Spleen (tissue), 11 donors: ENCODE measurements around the gene SYNGR1. TPM values are rescaled to one million over a fixed set of nuclear protein-coding genes. Genes with fewer than 3 reads are reported as not detected.
"Not testable (repeated sequence)": the region's sequence is repeated elsewhere in the genome, so short reads cannot be mapped to it uniquely, and the experiment has no call there.

ENCODE experiments used
- DNase-seq: peaks from one replicate; pipeline ENCODE4 v3.0.0-alpha.2; 2020
- H3K27ac ChIP-seq, 8 donors: fragments of 200-600 bp; sonication (generic) in 7 of 8; 1 replicate in 4 of 8; 2 replicates in 4 of 8; pipeline versions ENCODE4 v1.5.0 to v1.8.0; 2016 to 2021; ENCODE audit warnings: inconsistent platforms in 4 of 8, mild to moderate bottlenecking in 4 of 8, moderate library complexity in 1 of 8
- H3K27me3 ChIP-seq, 7 donors: fragments of 200-600 bp; sonication (generic) in 6 of 7; replicated peaks in 1 of 7; 1 replicate in 4 of 7; 2 replicates in 3 of 7; pipeline versions ENCODE4 v1.5.0 to v1.8.0; 2016 to 2021; ENCODE audit warnings: inconsistent platforms in 3 of 7, mild to moderate bottlenecking in 1 of 7
- H3K36me3 ChIP-seq, 6 donors: fragments of 200-600 bp; sonication (generic) in 5 of 6; 1 replicate in 4 of 6; 2 replicates in 2 of 6; pipeline versions ENCODE4 v1.5.0 to v1.8.0; 2016 to 2021; ENCODE audit warnings: inconsistent platforms in 2 of 6
- H3K4me1 ChIP-seq, 6 donors: fragments of 200-600 bp; sonication (generic) in 5 of 6; 1 replicate in 3 of 6; 2 replicates in 3 of 6; pipeline versions ENCODE4 v1.5.0 to v1.8.0; 2016 to 2021; ENCODE audit warnings: inconsistent platforms in 3 of 6
- H3K4me3 ChIP-seq, 8 donors: fragments of 200-600 bp; sonication (generic) in 7 of 8; 1 replicate in 4 of 8; 2 replicates in 4 of 8; pipeline versions ENCODE4 v1.5.0 to v1.8.0; 2016 to 2021; ENCODE audit warnings: inconsistent platforms in 4 of 8, mild to moderate bottlenecking in 4 of 8, moderate library complexity in 2 of 8
- H3K9me3 ChIP-seq, 8 donors: fragments of 200-600 bp; sonication (generic) in 7 of 8; 1 replicate in 4 of 8; 2 replicates in 4 of 8; pipeline versions ENCODE4 v1.5.0 to v1.8.0; 2016 to 2021; ENCODE audit warnings: inconsistent platforms in 4 of 8
- CTCF ChIP-seq, 11 experiments: fragments of 200-600 bp in 7 of 11; fragments of 450-650 bp in 4 of 11; sonication (generic) in 4 of 11; IDR thresholded peaks in 8 of 11; conservative IDR thresholded peaks in 3 of 11; 1 replicate in 7 of 11; 2 replicates in 4 of 11; pipeline versions ENCODE4 v1.4.0 to v1.8.0; 2016 to 2021; ENCODE audit warnings: antibody characterized with exemption in 11 of 11, inconsistent platforms in 4 of 11, mild to moderate bottlenecking in 1 of 11
- POLR2A ChIP-seq, 3 donors: fragments of 450-650 bp; IDR thresholded peaks; one replicate each; pipeline ENCODE4 v1.5.1; 2017; ENCODE audit warnings: antibody characterized with exemption in 3 of 3, mild to moderate bottlenecking in 1 of 3
- POLR2AphosphoS5 ChIP-seq, 3 donors: sonication (generic); formaldehyde crosslinking; IDR thresholded peaks; one replicate each; pipeline ENCODE4 v1.5.1; 2017; ENCODE audit warnings: antibody characterized with exemption in 3 of 3
- WGBS, 5 donors: extraction: QIAGEN DNeasy Blood & Tissue Kit in 3 of 5; methylation state at CpG; one replicate each; pipeline versions ENCODE4 v1.1.5 to v1.1.7; 2013 to 2018; 5-methylcytosine and 5-hydroxymethylcytosine counted together
- intact Hi-C: fragments of 100-400 bp; cut with DNase I; formaldehyde crosslinking; loops from one replicate; pipeline ENCODE4 v1.15.0; 2023; ENCODE audit warnings: low total_unique reads
- polyA plus RNA-seq, 3 donors: library from polyadenylated mRNA; stranded (reverse); fragments of 200-250 nt; gene quantifications; one replicate each; pipeline ENCODE4 v1.2.1, GENCODE V29; 2013
- total RNA-seq, 7 donors: library from RNA; depleted of rRNA in 3 of 7; stranded (reverse); fragments of >200 nt in 3 of 7; fragmentation: NEBNext Ultra II Directional in 4 of 7; extraction: Animal tissue kit (Norgen Biotek cat#: 25700) in 4 of 7; gene quantifications; one replicate each; pipeline versions ENCODE4 v1.1.0 to v1.2.1, GENCODE V29; 2016 to 2021
- donor health status: healthy with polysubstance abuse.
- donor health status: DM: no; HTN: no; CAD: no; lungs with moderate emphysema.
- donor health status: DM: no; HTN: no; CAD: no.
- donor health status: Bipolar disorder and iron deficiency.
- donor health status: healthy.
- donor health status: DM: no; HTN: no; CAD: no.
- donor health status: DM: yes; HTN: yes; CAD: no.

The SYNGR1 gene
- total and polyA plus RNA-seq, 10 donors = 8.0 to 35.1 (median 13.3) TPM

- WGBS, 5 donors = 77 to 93% (median 84%) methylated on average over 11 of the region's 11 CpGs
- no peak for DNase-seq
- intact Hi-C loops = loop anchor here (10.0 kb wide), 1 partner anchor 87 kb away; no protein-coding TSS in a partner anchor
Observed at GRCh38 chr22:39408173-39408572, 58.4 kb downstream of the SYNGR1 start.

GRCh38 chr22:39408807-39409206, 59.0 kb downstream of the SYNGR1 start:
- Histone ChIP-seq H3K4me3 (no peak overlapping the region), H3K27me3 (no peaks in the 10 kb centered on the region), H3K9me3 (no peaks in the 10 kb centered on the region), H3K27ac (no peak overlapping the region), H3K4me1 (peaks cover 0 to 95% (median 31%) of the 10 kb centered on the region in 6 donors), H3K36me3 (peaks cover 0 to 28% (median 0%) of the 10 kb centered on the region in 6 donors)
- no peak for DNase-seq
- intact Hi-C loops = loop anchor here (10.0 kb wide), 1 partner anchor 86 kb away; no protein-coding TSS in a partner anchor
- 73 to 89% (median 84%) methylated on average over 1 of the region's 1 CpG for WGBS, 5 donors
- TF ChIP-seq POLR2AphosphoS5 (IDR thresholded peaks at IDR 0.05) (no peak), CTCF (IDR thresholded peaks at IDR 0.05 in 8 of 11, conservative IDR thresholded peaks at IDR 0.05 in 3 of 11) (no peak), POLR2A (IDR thresholded peaks at IDR 0.05) (no peak)

More at GRCh38 chr22:39408173-39408572, 58.4 kb downstream of the SYNGR1 start:
- H3K27ac ChIP-seq = no peak overlapping the region
- no peaks in the 10 kb centered on the region for H3K27me3 ChIP-seq
- H3K4me1 ChIP-seq = peaks cover 0 to 91% (median 28%) of the 10 kb centered on the region in 6 donors
- no peaks in the 10 kb centered on the region for H3K9me3 ChIP-seq
- peaks cover 0 to 31% (median 0%) of the 10 kb centered on the region in 6 donors for H3K36me3 ChIP-seq
- no peak overlapping the region for H3K4me3 ChIP-seq
- TF ChIP-seq CTCF (IDR thresholded peaks at IDR 0.05 in 8 of 11, conservative IDR thresholded peaks at IDR 0.05 in 3 of 11) (no peak), POLR2AphosphoS5 (IDR thresholded peaks at IDR 0.05) (no peak), POLR2A (IDR thresholded peaks at IDR 0.05) (no peak)

- Histone ChIP-seq H3K9me3 (no peaks in the 10 kb centered on the region), H3K27ac (no peak overlapping the region), H3K4me3 (no peak overlapping the region), H3K27me3 (no peaks in the 10 kb centered on the region), H3K36me3 (peaks cover 0 to 23% (median 0%) of the 10 kb centered on the region in 6 donors), H3K4me1 (peaks cover 0 to 97% (median 31%) of the 10 kb centered on the region in 6 donors)
- DNase-seq = peak; percentile 14
- 91 to 96% (median 93%) methylated on average over 11 of the region's 11 CpGs for WGBS, 5 donors
- TF ChIP-seq POLR2AphosphoS5 (IDR thresholded peaks at IDR 0.05) (no peak), CTCF (IDR thresholded peaks at IDR 0.05 in 8 of 11, conservative IDR thresholded peaks at IDR 0.05 in 3 of 11) (no peak), POLR2A (IDR thresholded peaks at IDR 0.05) (no peak)
- intact Hi-C loops = loop anchor here (10.0 kb wide), 1 partner anchor 85 kb away; no protein-coding TSS in a partner anchor
Observed at GRCh38 chr22:39409516-39410029, 59.8 kb downstream of the SYNGR1 start.

- intact Hi-C loops = no loop called here
- Histone ChIP-seq H3K27ac (peak overlapping the region in 1 of 8 donors; percentile 10), H3K27me3 (no peaks in the 10 kb centered on the region), H3K36me3 (peaks cover 0 to 23% (median 5%) of the 10 kb centered on the region in 6 donors), H3K9me3 (no peaks in the 10 kb centered on the region), H3K4me1 (peaks cover 0 to 96% (median 31%) of the 10 kb centered on the region in 6 donors), H3K4me3 (no peak overlapping the region)
- no peak for TF ChIP-seq POLR2AphosphoS5 (IDR thresholded peaks at IDR 0.05)
- no peak for TF ChIP-seq POLR2A (IDR thresholded peaks at IDR 0.05)
- TF ChIP-seq CTCF (IDR thresholded peaks at IDR 0.05 in 8 of 11, conservative IDR thresholded peaks at IDR 0.05 in 3 of 11) = no peak
- DNase-seq = peak; percentile 6
- WGBS, 5 donors = 58 to 84% (median 76%) methylated on average over 4 of the region's 4 CpGs
Observed at GRCh38 chr22:39410264-39410663, 60.5 kb downstream of the SYNGR1 start.

GRCh38 chr22:39411828-39412365, 62.1 kb downstream of the SYNGR1 start:
- intact Hi-C loops, H3K4me3 ChIP-seq, H3K27me3 ChIP-seq, H3K9me3 ChIP-seq: not testable (repeated sequence)
- WGBS, 5 donors = 69 to 81% (median 75%) methylated on average over 11 of the region's 11 CpGs
- Histone ChIP-seq H3K27ac (peak overlapping the region in 6 of 8 donors; percentile 21 to 72 (median 50)), H3K36me3 (peaks cover 4 to 29% (median 19%) of the 10 kb centered on the region in 6 donors), H3K4me1 (peaks cover 0 to 90% (median 31%) of the 10 kb centered on the region in 6 donors)
- DNase-seq = peak; percentile 38

GRCh38 chr22:39413204-39413603, 63.4 kb downstream of the SYNGR1 start:
- H3K9me3 ChIP-seq, DNase-seq, H3K4me3 ChIP-seq, intact Hi-C loops, H3K27me3 ChIP-seq: not testable (repeated sequence)
- Histone ChIP-seq H3K36me3 (peaks cover 5 to 43% (median 31%) of the 10 kb centered on the region in 6 donors), H3K4me1 (peaks cover 0 to 77% (median 31%) of the 10 kb centered on the region in 6 donors), H3K27ac (peak overlapping the region in 5 of 8 donors; percentile 21 to 57 (median 42))
- 82 to 93% (median 90%) methylated on average over 7 of the region's 7 CpGs for WGBS, 5 donors
